CD14-positive monocyte (primary cell): ENCODE results near the gene IBA57. TPM values are rescaled to one million over a fixed set of nuclear protein-coding genes. Genes with fewer than 3 reads are reported as not detected.
A peak's percentile ranks its signal among the peaks of the same experiment; 100 is the strongest.

Source experiments
- DNase-seq, 3 donors: peaks; one replicate each; pipeline ENCODE4 v3.0.0-alpha.2; 2011 to 2022
- H2AFZ ChIP-seq: 2 replicates; pipeline ENCODE4 v1.6.0; 2012; ENCODE audit warnings: mild to moderate bottlenecking, low read depth, low read length, inconsistent platforms; ENCODE audit not compliant: insufficient read depth, poor library complexity, severe bottlenecking
- H3K27ac ChIP-seq, 2 donors: 1 replicate in 1 of 2; 2 replicates in 1 of 2; pipeline ENCODE4 v1.5.1; 2012 to 2013; ENCODE audit warnings: low read length in 2 of 2, control low read depth in 1 of 2, inconsistent platforms in 1 of 2, low read depth in 1 of 2, mild to moderate bottlenecking in 1 of 2
- H3K27me3 ChIP-seq, 2 donors: one replicate each; pipeline versions ENCODE4 v1.6.0 to v1.6.1; 2011 to 2013; ENCODE audit warnings: low read length in 2 of 2; ENCODE audit not compliant: control insufficient read depth in 2 of 2, insufficient read depth in 2 of 2
- H3K36me3 ChIP-seq, 2 donors: replicated peaks in 1 of 2; 1 replicate in 1 of 2; 2 replicates in 1 of 2; pipeline versions ENCODE4 v1.5.1 to v1.6.1; 2012 to 2013; ENCODE audit warnings: low read length in 2 of 2, control low read depth in 1 of 2, inconsistent platforms in 1 of 2, mild to moderate bottlenecking in 1 of 2; ENCODE audit not compliant: insufficient read depth in 2 of 2, control insufficient read depth in 1 of 2
- H3K4me1 ChIP-seq, 2 donors: 1 replicate in 1 of 2; 2 replicates in 1 of 2; pipeline versions ENCODE4 v1.5.1 to v1.6.1; 2012 to 2013; ENCODE audit warnings: low read length in 2 of 2, control low read depth in 1 of 2, inconsistent platforms in 1 of 2, mild to moderate bottlenecking in 1 of 2, moderate library complexity in 1 of 2; ENCODE audit not compliant: insufficient read depth in 2 of 2, control insufficient read depth in 1 of 2
- H3K4me2 ChIP-seq: replicated peaks from 2 replicates; pipeline ENCODE3; 2012; ENCODE audit warnings: low read length, moderate library complexity, mild to moderate bottlenecking; ENCODE audit not compliant: poor library complexity, severe bottlenecking; ENCODE audit errors: extremely low read depth
- H3K4me3 ChIP-seq, 3 experiments: fragments of 200-600 bp in 1 of 3; sonication (generic) in 1 of 3; replicated peaks in 1 of 3; 1 replicate in 2 of 3; 2 replicates in 1 of 3; pipeline ENCODE4 v1.5.1; 2011 to 2013; ENCODE audit warnings: low read length in 3 of 3, mild to moderate bottlenecking in 3 of 3, control low read depth in 2 of 3, low read depth in 2 of 3, inconsistent platforms in 1 of 3, moderate library complexity in 1 of 3
- H3K79me2 ChIP-seq: 2 replicates; pipeline ENCODE4 v1.6.0; 2012; ENCODE audit warnings: mild to moderate bottlenecking, control low read depth, inconsistent platforms, low read length, moderate library complexity; ENCODE audit not compliant: insufficient read depth
- H3K9ac ChIP-seq: 2 replicates; pipeline ENCODE4 v1.6.0; 2017; ENCODE audit warnings: low read length, mild to moderate bottlenecking; ENCODE audit not compliant: insufficient read depth, poor library complexity, severe bottlenecking
- H3K9me3 ChIP-seq, 2 donors: replicated peaks in 1 of 2; 1 replicate in 1 of 2; 2 replicates in 1 of 2; pipeline versions ENCODE4 v1.5.1 to v1.6.1; 2012 to 2013; ENCODE audit warnings: low read length in 2 of 2, control low read depth in 1 of 2; ENCODE audit not compliant: control insufficient read depth in 1 of 2, insufficient read depth in 1 of 2
- H4K20me1 ChIP-seq: 2 replicates; pipeline ENCODE4 v1.6.0; 2012; ENCODE audit warnings: mild to moderate bottlenecking, low read length, control low read depth, moderate library complexity; ENCODE audit not compliant: insufficient read depth
- H3K27ac Mint-ChIP-seq, 7 donors: one replicate each; pipeline ENCODE4 v1.8.0; 2020; ENCODE audit warnings: mild to moderate bottlenecking in 7 of 7, mixed read lengths in 7 of 7, moderate library complexity in 6 of 7, inconsistent platforms in 2 of 7
- H3K27me3 Mint-ChIP-seq, 3 donors: one replicate each; pipeline ENCODE4 v1.8.0; 2021 to 2022; ENCODE audit warnings: low read depth in 3 of 3, mild to moderate bottlenecking in 3 of 3, mixed read lengths in 3 of 3, moderate library complexity in 3 of 3, inconsistent platforms in 1 of 3
- H3K36me3 Mint-ChIP-seq, 2 donors: one replicate each; pipeline ENCODE4 v1.8.0; 2020; ENCODE audit warnings: mixed read lengths in 2 of 2, inconsistent platforms in 1 of 2, mild to moderate bottlenecking in 1 of 2
- H3K4me1 Mint-ChIP-seq: one replicate; pipeline ENCODE4 v1.8.0; 2020; ENCODE audit warnings: mild to moderate bottlenecking, mixed read lengths
- H3K4me3 Mint-ChIP-seq, 2 donors: one replicate each; pipeline ENCODE4 v1.8.0; 2020; ENCODE audit warnings: mild to moderate bottlenecking in 2 of 2, mixed read lengths in 2 of 2, moderate library complexity in 1 of 2
- H3K9me3 Mint-ChIP-seq, 7 donors: one replicate each; pipeline ENCODE4 v1.8.0; 2020 to 2022; ENCODE audit warnings: mixed read lengths in 7 of 7, mild to moderate bottlenecking in 6 of 7, moderate library complexity in 6 of 7, inconsistent platforms in 2 of 7
- CTCF ChIP-seq: fragments of 200-600 bp; IDR thresholded peaks from one replicate; pipeline ENCODE4 v1.8.0; 2022; ENCODE audit warnings: antibody characterized with exemption, mild to moderate bottlenecking
- WGBS: methylation state at CpG from one replicate; pipeline ENCODE4 v1.1.5; 2013; ENCODE audit warnings: missing lambda C conversion rate; ENCODE audit not compliant: insufficient coverage; 5-methylcytosine and 5-hydroxymethylcytosine counted together
- intact Hi-C, 2 donors: fragments of 100-400 bp; cut with micrococcal nuclease; formaldehyde crosslinking; loops; one replicate each; pipeline versions ENCODE4 v1.15.0 to v1.15.1; 2023
- polyA plus RNA-seq, 3 donors: library from polyadenylated mRNA; depleted of rRNA in 1 of 3; unstranded in 2 of 3; stranded (reverse) in 1 of 3; fragments of 300-500 nt in 2 of 3; fragments of >200 nt in 1 of 3; fragmentation: Illumina TruSeq in 2 of 3; gene quantifications; 1 replicate in 2 of 3; 2 replicates in 1 of 3; pipeline ENCODE4 v1.2.3, GENCODE V29; 2012 to 2021

The IBA57 gene
- polyA plus RNA-seq, 3 donors = 1.6 to 2.1 (median 1.7) TPM

GRCh38 chr1:228176024-228176395 lies 10.4 kb downstream of the IBA57 start:
- H3K9me3 Mint-ChIP-seq = no peaks in the 10 kb centered on the region
- no peak overlapping the region for H3K4me3 Mint-ChIP-seq
- H4K20me1 ChIP-seq = no peaks in the 10 kb centered on the region
- intact Hi-C loops = no loop called here
- peaks cover 0 to 3% of the 10 kb centered on the region in 2 donors for H3K36me3 Mint-ChIP-seq
- H3K9ac ChIP-seq = no peak overlapping the region
- peaks cover 22% of the 10 kb centered on the region for H3K4me1 Mint-ChIP-seq
- H3K36me3 ChIP-seq = peaks cover 0 to 10% of the 10 kb centered on the region in 2 donors
- no CpG with 5 or more reads among the region's 4 CpGs for WGBS
- H3K4me2 ChIP-seq = no peak overlapping the region
- no peak overlapping the region for H2AFZ ChIP-seq
- H3K27ac ChIP-seq = no peak overlapping the region
- H3K27me3 ChIP-seq = no peaks in the 10 kb centered on the region
- H3K9me3 ChIP-seq = peaks cover 0 to 7% of the 10 kb centered on the region in 2 donors
- H3K79me2 ChIP-seq = peaks cover 3% of the 10 kb centered on the region
- H3K27ac Mint-ChIP-seq = peak overlapping the region in 1 of 7 donors; percentile 24
- no peak for TF ChIP-seq CTCF
- peaks cover 0 to 4% (median 0%) of the 10 kb centered on the region in 3 donors for H3K27me3 Mint-ChIP-seq
- peaks cover 19 to 20% of the 10 kb centered on the region in 2 donors for H3K4me1 ChIP-seq
- no peak overlapping the region for H3K4me3 ChIP-seq
- no peak for DNase-seq

- Histone ChIP-seq H2AFZ (no peak overlapping the region), H4K20me1 (no peaks in the 10 kb centered on the region), H3K4me2 (no peak overlapping the region), H3K4me1 (peaks cover 19 to 20% of the 10 kb centered on the region in 2 donors), H3K4me3 (no peak overlapping the region), H3K36me3 (peaks cover 0 to 10% of the 10 kb centered on the region in 2 donors), H3K79me2 (peaks cover 3% of the 10 kb centered on the region), H3K9ac (no peak overlapping the region), H3K27me3 (no peaks in the 10 kb centered on the region), H3K9me3 (peaks cover 0 to 7% of the 10 kb centered on the region in 2 donors), H3K27ac (no peak overlapping the region)
- Mint-ChIP-seq H3K4me3 (no peak overlapping the region), H3K9me3 (no peaks in the 10 kb centered on the region), H3K27ac (peak overlapping the region in 1 of 7 donors; percentile 37), H3K27me3 (peaks cover 0 to 2% (median 0%) of the 10 kb centered on the region in 3 donors), H3K4me1 (peaks cover 22% of the 10 kb centered on the region), H3K36me3 (peaks cover 0 to 8% of the 10 kb centered on the region in 2 donors)
- 95% methylated on average over 18 of the region's 19 CpGs for WGBS
- intact Hi-C loops = no loop called here
- no peak for DNase-seq
- no peak for TF ChIP-seq CTCF
Measured at GRCh38 chr1:228176461-228177182, 11.0 kb downstream of the IBA57 start.
